ENCODE data around the gene TSPOAP1.

Gene TSPOAP1

GRCh38 chr17:58315281-58315711 is 13.3 kb downstream of the TSPOAP1 start:
- DNase-seq: no peak

GRCh38 chr17:58314706-58315015 is 13.9 kb downstream of the TSPOAP1 start:
- DNase-seq: no peak

DNA sequence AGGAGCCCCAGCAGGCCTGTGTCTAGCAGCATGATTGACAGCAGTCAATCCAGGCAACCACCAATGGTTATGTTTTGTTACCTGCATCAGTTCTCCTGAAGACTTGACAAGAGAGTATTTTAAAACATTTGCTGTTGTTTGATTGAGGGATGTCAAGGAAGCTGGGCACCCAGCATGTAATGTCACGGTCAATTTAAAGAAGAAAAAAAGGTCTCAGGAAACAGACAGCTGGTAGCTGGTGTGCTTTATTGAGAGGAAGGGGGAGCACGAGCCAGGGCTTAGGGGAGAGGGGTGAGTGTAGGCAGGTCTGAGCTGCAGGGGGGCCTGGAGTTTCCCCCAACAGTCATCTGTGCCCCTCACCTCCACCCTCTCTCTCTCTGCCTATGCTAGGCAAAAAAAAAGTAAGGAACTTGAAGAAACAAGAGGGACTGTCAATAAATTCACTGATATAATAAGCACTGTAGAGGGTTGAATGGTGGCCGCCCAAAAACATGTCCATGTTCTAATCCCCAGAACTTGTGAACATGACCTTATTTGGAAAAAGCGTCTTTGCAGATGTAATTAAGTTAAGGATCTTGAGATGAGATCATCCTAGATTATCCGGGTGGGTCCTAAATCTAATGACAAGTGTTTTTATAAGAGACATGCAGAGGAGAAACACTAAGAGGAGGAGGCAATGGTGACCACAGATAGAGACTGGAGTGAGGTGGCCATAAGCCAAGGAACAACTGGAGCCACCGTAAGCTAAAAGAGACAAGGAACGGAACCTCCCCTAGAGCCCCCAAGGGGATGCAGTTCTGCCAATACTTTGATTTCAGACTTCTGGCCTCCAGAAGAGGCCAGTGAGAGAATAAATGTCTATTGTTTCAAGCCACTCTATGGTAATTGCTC is 14.5 kb downstream of the TSPOAP1 start:
- no peak for DNase-seq

DNA sequence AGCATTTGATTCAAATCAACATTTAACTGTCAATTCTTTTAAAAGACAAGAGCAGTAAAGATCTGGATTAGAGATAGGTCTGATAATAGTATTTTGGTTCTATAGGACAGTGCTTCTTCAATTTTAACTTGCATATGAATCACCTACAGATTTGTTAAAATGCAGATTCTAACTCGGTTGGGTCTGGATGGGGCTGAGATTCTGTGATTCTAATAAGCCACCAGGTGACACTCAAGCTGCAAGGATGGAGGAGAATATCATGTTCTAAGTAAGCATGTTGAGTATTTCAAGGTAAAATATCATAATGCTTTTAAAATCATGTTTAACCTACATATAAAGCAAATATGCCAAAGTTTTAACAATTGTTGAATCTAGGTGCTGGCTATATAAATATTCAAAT is 15.8 kb downstream of the TSPOAP1 start:
- DNase-seq: no peak

- DNase-seq: no peak
Observed at GRCh38 chr17:58312021-58312630, 16.5 kb downstream of the TSPOAP1 start.

GRCh38 chr17:58311429-58311894 is 17.1 kb downstream of the TSPOAP1 start:
- DNase-seq: no peak

- no peak for DNase-seq
Observed at GRCh38 chr17:58310511-58311428, 17.8 kb downstream of the TSPOAP1 start.

GRCh38 chr17:58309918-58310259 is 18.7 kb downstream of the TSPOAP1 start:
- no peak for DNase-seq

DNA sequence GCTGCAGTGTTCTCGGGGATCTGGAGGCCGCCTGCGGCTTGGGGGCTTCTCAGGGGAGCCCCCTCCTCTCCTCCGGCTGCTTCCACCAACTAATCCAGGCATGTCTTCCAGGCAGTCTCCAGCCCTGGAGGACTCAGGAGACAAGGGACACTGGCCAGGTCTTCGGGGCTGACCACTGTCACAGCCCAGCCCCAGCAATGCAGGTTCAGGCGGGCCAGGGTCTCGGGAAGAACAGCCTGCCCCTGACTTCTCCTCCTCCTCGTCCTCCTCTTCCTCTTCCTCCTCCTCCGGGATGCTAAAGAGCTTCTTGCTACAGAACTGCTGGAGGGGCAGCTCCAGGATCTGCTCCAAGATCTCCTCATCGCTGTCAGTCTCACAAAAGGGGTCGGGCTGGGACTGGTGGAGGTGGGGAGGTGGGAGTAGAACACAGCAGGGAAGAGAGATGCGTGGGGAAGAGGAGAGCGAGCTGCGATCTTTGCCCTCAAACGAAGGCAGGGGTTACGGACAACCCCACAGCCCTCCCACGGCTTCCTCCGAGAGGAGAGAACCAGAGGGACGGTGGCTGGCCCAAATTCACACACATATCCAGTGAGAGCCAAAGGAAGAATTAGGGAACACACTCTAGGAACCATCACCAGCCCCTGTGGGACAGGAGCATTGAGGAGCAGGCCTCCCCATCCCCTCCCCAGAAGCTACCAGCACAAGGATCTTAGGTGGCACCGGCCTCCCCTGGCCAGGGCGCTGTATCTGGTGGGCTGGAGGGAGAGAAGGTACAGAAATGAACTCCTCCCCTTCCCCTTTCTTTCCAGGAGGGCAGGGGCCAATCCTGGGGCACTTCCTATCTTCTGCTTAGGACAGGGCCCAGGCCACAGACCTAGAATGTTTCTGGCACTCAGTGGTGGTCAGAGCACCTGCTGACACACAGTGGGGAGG is 19.3 kb downstream of the TSPOAP1 start:
- DNase-seq: no peak

GRCh38 chr17:58308173-58308984 is 20.2 kb downstream of the TSPOAP1 start:
- DNase-seq: no peak

DNA sequence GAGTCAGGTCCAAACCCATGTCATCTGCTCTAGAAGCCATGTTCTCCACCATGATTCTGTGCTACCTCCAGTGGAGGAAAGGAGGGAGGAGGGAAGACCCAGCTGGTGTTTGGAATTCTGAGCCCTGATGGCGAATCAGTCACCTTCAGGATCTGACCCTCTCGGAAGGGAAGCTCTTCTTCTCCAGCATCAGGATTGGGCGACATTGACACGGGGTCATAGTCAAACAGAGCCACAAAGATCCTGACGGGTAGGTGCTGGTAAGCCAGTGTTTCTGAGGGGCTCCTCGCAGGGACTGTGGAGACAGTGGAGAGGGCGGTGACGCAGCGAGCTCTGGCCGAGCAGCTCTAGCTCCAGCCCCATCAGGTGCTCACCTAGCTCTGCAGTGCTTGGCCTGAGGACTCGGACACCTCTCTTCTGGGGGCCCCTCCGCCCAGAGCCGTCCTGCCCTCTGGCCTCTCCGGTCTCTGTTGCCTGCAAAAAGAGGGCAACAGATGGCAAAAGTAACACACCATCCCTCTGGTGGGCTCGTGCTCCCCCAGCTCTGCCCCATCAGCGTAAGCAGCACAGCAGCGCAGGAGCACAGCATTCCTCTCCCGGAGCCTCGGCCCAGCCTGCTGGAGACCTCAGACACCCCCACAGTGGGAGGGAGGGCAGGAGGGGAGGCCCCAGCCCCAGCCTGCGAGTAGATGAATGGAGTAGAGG is 21.0 kb downstream of the TSPOAP1 start:
- DNase-seq: no peak

GRCh38 chr17:58306131-58306951 is 22.3 kb downstream of the TSPOAP1 start:
- no peak for DNase-seq

GRCh38 chr17:58305626-58306025 is 23.0 kb downstream of the TSPOAP1 start:
- no peak for DNase-seq

DNA sequence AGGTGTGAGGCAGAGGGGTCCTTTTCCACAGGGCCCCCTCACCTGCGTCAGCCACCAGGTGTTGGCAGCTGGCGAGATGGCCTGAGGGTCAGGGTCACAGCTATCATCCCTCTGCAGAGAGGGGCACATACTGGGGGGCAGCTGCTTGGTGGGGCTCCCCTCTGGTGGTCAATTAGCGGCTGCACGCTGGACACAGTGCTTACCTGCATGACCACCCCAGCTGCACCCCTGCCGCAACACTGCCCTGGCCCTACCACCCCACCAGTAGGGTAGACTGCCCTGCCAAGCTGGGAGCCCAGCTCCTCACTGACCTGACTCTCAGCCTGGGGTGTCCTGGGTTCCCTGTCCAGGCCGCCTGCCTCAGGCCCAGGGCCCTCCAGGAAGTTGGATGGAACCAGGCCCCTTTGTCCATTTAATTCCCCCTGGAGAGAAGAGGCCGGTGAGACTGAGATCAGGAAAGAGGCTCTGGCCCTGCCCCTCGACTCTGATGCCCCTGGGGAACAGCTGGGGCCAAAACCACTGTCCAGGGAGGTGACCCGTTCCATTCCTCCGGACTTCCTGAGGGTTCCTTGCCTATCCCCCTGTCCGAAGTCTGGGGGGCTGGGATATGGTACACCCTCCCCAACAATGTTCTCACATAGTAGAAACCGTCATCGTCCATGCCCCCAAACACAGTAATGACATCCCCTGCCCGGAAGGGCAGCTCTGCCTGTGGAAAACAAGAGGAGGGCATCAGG is 23.7 kb downstream of the TSPOAP1 start:
- no peak for DNase-seq

DNA sequence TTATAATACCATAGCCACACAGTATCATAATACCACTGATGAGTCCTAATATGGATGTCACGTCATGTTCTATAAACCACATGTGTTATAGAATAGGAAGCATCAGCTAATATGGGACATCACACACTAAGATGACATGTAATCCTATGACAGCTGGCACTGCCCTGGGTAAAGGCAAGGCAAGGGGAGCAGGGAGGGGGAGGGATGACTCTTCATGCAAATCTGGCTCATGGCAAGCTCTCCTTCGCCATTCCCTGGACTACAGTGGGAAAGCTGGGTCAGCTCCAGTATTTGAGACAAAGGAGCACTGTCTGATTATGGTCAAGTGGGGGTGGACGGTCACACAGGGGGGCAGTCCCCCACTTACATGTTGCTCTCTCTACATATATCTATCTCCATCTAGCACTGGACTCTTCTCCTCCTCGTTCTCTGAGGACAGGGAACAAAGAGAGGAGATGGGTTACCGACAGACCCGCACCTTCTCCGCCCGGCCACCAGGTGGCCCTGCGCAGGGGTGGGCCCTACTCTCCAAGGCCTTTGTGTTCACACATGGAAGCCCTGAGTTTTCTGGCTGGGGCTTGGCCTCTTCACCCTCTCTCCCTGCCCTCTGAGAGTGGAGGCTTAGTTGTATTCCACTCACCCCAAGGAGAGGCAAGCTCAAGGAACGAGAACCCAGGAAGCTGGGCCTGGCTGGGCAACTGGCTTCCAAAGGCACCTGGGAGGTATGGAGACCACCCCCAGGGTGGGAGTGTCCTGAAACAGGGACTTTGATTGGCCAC is 24.4 kb downstream of the TSPOAP1 start:
- peak; percentile 75 for DNase-seq

DNA sequence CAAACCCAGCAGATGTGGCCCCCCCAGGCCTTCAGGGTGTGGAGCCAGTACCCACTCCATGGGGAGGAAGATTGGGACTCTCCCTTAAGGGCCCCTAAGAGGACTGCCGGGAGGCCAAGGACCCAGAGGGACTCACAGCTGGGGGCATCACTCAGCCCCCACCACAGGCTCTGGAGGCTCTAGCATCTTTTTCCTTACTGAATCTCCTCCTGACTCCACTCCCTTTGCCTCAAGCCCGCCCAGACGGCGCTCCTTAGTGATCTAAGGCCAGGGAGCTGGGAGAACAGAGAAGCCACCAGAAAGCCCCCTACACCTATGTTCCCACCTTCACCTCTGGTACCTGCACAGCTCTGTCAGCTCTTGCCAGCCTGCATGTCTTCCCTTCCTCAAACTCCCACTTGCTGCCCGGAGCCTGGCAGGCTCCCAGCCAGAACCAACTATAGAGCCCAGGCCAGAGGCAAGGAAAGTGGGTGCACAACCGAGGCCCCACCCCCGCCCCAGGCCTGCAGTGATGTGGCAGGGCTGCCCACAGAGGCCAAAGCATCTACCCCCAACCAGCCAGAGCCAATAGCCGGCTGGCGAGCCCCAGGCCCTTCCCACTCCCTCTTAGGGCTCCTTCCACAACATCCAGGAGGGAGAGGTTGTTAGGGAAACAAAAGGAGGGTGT is 25.5 kb downstream of the TSPOAP1 start:
- no peak for DNase-seq

DNA sequence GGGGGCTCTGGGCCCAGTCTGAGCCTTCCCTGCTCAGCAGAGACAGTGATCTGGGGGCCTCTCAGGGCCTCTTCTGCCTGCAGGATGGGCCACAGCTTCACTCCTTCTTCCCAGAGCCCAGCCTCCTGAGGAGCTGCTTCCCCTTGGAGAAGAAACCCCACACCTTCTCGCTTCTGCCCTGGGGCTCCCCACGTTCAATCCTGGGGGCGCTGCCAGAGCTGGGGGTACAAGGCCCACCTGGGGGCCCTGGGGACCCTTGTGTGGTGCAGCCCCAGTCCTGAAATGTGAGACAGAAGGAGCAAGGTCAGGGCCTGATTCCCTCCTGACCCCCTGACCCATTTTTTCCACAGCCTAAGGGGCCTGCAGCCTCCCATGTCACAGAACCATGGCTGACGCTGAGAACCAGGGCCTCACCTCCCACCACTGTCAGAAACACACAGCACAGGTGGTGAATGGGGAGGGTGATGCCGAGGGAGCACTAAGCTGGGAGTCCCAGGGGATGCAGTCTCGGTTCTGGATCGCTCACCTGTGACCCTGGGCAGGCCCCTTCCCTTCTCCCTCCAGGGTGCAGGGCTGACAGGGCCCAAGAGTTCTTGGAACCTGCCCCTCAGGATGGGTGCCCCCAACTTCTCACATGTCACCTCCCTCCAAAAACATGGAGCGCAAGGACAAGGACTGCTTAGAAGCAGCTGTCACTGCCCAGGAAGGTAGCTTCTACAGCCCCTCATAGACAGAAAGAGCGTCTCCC is 26.2 kb downstream of the TSPOAP1 start:
- no peak for DNase-seq
